ENCODE measurements around the gene SELENOP.
"Not testable (repeated sequence)": the region's sequence is repeated elsewhere in the genome, so short reads cannot be mapped to it uniquely, and the experiment has no call there.

SELENOP gene

GRCh38 chr5:42811591-42812446, at the start of gene SELENOP:
Gene SELENOP (minus strand): TSS chr5:42811892. CDS start chr5:42808353, 3,539 bp downstream.
- DNase-seq, result no peak

DNA sequence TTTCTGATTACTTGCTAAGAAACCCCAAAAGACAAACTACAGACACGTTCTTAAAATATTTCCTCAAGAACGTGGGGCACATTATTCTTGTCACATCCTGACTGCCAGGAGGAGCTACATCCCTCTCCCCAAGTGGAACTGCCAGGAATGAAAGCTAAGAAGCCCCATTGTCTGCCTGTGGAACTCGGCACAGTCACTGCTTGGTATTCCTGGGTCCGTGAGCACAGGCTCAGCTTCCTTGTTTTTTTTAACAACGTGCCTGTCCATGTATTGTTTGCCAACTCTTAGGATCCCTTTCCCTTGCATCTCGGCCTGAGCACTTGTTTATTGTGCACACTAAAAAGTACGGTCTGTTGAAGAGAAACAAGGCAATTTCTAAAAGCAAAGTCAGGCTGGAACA, 47.0 kb upstream of the SELENOP start:
- DNase-seq, result no peak

GRCh38 chr5:42858031-42858643, 46.4 kb upstream of the SELENOP start:
- DNase-seq, result no peak

DNA sequence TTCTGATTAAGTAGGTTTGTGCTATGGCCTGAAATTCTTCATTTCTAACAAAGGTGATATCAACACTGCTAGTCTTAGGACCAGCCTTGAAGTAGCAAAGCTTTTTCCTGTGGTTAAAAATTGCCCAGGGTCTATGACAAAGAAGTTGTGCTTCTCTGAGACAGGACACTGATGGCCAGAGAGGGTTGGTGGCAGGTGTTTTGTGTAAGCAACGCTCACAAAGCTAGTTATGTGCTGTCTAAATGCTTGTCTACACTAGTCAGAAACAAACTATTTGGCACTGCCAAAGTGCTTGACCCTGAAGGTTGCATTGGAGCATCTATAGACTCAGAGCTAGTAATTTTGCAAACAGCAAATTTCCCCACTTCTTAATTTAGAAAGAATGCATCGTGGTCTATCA, 44.1 kb upstream of the SELENOP start:
- DNase-seq, result no peak

DNA sequence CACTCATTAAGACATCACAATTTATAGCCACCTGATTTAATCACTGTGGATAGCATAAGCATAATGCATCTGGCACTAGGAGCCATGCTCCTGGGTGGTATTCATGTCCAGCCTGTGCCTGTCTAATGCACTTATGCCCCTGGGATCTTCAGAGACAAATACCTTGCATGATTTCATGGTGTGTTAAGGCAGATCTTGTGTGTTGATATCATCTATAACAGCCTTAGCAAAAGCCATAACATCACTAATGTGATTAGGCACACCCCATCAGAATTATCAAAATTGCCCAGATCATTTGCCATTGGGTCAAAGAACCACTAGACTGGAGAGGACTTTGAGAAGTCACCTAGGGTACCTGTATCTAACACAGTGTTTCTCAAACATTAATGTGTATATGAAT, 43.7 kb upstream of the SELENOP start:
- no peak for DNase-seq

DNA sequence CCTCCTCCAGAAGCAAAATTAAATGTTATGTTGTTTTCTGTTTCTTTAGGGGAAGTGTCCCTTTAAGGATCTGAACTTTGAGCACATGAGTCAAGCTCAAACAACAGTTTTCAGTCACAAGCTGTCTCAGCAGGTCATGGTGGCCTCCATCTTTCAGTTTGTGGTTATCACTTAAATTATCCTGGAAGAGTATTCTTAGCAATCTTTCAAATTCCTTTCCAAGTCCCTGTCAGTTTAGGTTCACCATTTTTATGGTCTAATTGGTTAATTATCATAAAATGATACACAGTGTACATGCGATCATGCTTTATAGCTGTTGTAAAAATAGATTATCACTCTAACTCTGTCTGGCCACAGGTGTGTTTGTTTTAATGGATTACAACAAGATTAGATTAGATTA, 43.1 kb upstream of the SELENOP start:
- no peak for DNase-seq

- no peak for DNase-seq
Observed at GRCh38 chr5:42852826-42853225, 41.1 kb upstream of the SELENOP start.

DNA sequence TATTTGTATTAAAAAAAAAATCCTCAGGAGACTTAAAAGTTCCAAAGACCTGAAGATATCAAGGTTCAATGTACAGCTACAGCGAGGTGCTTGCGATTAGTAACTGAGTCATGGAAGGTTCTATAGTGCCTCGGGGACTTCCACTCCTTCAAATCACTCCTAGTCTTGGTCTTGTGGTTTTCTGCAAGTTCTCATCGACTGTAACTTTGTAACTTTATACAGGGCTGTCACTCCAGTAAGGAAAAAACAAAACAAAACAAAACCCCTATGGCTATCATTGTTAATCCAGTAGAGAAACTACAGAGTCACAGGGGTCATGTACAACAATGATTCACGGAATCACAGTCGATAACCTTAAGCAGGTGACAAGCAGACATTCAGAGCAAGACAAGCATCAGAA, 39.8 kb upstream of the SELENOP start:
- no peak for DNase-seq

GRCh38 chr5:42848545-42848944, 36.9 kb upstream of the SELENOP start:
- no peak for DNase-seq

- DNase-seq, result not testable (repeated sequence)
Observed at GRCh38 chr5:42844408-42844807, 32.7 kb upstream of the SELENOP start.

GRCh38 chr5:42843675-42844292, 32.1 kb upstream of the SELENOP start:
- no peak for DNase-seq

DNA sequence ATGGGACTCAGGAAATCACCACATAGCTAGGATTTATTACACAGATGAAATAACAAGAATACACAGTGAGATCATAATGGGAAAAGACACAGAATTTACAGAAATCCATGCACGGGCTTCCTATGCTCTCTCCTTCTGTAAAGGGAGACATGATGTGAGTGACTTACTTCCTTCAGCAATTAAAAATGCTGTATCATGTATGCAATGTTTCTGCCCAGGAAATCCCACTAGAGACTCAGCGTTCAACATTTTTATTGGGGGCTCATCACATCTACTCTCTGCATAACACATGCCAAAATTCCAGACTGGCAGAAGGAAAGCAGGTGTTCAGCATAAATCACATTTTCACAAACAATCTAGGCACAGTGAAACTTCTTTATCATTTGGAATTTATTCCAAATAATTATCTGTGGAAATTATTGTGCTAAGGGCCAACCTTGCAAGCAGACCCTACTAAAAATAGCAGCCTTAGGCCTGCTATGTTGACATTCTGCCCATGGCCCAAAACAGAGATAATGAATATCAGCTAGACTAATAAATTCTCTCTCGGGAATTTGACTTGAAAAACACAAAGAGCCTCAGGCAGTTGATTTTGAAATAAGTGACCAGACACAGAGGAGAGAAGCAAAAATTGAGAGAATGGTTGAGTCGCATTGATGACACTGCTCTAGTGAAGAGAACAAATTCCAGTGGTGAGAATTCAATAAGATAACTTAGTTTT, 31.4 kb upstream of the SELENOP start:
- no peak for DNase-seq

GRCh38 chr5:42840842-42841567, 29.3 kb upstream of the SELENOP start:
- no peak for DNase-seq

GRCh38 chr5:42840269-42840668, 28.6 kb upstream of the SELENOP start:
- DNase-seq, result peak; percentile 82

DNA sequence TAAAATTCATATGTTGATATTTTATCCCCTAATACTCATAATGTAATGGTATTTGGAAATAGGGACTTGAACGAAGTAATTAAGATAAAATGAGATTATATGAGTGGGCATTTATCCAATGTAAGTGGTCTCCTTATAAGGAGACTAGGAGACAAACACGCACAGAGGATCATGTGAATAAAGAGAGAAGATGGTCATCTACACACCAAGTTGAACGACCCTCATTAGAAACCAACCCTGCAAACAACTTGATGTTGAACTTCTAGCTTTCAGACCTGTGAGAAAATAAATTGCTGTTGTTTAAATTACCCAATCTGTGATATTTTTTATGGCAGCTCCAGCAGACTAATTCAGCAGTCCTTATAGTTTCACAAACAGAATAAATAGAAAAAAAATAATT, 27.5 kb upstream of the SELENOP start:
- DNase-seq, result no peak

DNA sequence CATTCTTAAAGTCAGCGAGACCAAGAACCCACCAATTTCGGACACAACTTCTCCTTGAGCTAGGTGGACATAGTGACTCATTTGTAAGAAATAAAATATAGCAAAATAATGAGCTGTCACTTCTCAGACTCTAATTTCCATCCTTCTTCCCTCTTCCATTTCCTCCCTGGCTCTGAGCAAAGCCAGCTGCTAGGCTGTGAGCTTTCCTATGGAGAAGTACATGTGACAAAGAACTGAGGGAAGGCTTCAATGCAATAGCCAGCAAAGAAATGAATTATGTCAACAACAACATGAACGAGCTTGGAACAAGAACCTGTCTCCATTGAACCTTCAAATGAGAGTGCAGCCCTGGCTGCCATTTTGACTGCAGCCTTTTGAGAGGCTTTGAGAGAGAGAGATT, 25.9 kb upstream of the SELENOP start:
- no peak for DNase-seq

DNA sequence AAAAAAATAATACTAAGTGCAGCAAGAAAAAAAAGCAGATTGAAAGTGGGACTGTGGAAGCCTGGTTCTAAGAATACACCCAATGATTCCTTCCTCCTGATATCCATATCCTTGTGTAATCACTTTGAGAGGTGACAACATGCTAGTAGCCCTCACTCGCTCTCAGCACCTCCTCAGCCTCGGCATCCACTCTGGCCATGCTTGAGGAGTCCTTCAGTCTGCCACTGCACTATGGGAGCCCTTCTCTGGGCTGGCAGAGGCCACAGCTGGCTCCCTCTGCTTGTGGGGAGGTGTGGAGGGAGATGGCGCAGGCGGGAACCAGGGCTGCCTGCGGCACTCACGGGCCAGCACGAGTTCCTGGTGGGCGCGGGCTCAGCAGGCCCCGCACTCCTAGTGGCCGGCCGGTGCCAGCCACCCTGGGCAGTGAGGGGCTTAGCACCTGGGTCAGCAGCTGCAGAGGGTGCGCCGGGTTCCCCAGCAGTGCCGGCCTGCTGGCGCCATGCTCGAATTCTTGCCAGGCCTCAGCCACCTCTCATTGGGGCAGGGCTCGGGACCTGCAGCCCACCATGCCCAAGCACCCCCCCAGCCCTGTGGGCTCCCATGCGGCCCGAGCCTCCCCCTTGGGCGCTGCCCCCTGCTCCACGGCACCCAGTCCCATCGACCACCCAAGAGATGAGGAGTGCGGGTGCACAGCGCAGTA, 24.5 kb upstream of the SELENOP start:
- DNase-seq, result no peak

DNA sequence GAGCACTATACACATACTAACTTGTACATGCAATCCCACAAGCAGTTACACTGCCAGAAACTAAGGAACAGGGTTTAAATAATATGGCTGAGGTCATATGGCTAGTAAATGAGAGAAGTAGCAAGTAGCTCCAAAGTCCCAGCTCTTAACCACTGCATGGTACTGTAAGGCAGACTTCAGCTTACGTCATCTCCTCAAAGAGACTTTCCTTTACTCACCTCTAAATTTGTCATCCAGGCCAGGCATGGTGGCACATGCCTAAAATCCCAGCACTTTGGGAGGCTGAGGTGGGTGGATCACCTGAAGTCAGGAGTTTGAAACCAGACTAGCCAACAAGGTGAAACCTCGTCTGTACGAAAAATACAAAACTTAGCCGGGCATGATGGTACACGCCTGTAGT, 20.4 kb upstream of the SELENOP start:
- DNase-seq, result no peak

- DNase-seq, result no peak
Observed at GRCh38 chr5:42830924-42831323, 19.2 kb upstream of the SELENOP start.

GRCh38 chr5:42828671-42829070, 17.0 kb upstream of the SELENOP start:
- DNase-seq, result no peak

- no peak for DNase-seq
Observed at GRCh38 chr5:42826757-42827515, 15.2 kb upstream of the SELENOP start.

Measured in fibroblast of skin of right biceps (primary cell).